ENCODE results near the gene KRT78.

KRT78 gene

GRCh38 chr12:52824741-52825410 is 23.9 kb downstream of the KRT78 start:
- DNase-seq (ENCODE audit: low spot score), result no peak

GRCh38 chr12:52823761-52824450 is 24.9 kb downstream of the KRT78 start:
- no peak for DNase-seq (ENCODE audit: low spot score)

DNA sequence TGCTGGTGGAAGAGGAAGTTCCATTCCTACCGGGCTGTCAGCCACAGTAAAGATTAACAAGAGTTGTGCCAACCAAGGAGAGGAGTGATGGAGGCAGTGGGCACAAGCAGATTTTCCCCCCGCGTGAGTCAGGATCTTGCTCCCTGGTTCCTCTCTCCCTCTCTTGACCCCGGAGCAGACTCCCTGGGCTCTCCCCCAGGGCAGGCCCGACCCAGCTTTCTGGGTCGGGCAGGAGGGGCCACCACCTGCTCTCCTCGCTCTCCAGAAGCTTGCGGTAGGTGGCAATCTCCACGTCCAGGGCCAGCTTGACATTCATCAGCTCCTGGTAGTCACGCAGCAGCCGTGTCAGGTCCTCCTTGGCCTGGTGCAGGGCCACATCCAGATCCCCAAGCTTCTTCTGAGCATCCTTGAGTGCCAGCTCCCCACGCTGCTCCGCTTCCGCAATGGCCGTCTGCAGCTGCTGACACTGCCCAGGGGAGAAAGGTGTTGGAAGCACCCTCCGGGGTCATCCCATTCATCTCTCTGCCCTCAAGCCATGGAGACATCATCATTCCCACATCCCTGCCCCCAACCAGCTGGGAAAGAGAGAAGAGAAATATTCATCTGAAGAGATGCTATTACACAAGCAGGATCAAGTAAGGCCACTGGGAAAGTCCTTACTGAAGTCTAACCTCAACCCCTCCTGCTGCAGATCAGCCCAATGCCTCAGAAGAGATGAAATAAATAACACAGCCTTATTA is 25.9 kb downstream of the KRT78 start:
- DNase-seq (ENCODE audit: low spot score), result no peak

- DNase-seq (ENCODE audit: low spot score), result no peak
These were observed 26.8 kb downstream of the KRT78 start for GRCh38 chr12:52821826-52822660.

DNA sequence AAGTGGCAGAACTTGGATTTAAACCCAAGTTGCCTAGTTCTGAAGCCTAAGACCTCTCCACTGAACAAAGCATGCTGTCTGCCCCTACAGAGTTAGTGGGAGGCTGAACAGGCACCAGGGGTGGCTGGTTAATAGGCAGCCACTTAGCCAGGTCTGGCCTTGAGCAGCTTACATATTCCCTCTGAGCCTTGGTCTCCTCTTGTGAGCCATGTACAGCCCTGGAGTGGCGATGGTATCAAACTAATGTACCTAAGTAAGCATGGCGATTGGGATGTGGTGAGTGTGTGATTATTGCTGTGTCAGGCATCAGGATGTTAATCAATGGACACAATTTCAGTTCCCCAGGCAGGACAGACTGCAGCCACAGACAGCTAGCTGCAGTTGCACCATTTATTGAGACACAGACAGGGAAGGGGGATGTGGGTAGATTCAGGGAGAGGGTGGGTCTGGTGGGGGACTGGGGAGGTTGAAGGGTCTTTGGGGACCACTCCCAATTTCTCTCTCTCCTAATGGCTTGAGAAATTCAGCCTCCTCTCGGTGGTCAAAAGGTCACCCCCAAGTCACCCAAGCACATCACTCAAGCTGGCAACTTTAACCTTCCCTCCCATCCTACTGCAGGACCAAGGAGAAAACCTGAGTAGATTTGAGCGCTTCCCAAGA is 27.6 kb downstream of the KRT78 start:
- DNase-seq (ENCODE audit: low spot score), result no peak

DNA sequence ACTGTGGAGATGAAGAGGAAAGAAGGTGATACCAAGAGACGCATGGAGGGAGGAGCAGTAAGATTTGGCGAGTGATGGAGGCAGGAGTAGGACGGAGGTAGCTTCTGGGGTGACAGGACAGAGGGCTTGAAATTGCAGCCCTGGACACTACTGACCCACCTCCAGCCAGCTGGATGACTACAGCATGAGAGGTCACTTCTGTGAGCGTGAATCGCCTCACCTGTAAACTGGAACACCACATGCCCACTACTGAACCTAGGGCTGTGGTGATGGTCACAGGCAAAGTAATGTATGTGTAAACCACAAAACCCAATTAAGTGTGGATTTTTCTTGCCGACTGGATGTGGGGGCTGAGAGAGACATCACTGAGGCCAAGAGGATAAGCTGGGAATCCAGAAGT is 28.3 kb downstream of the KRT78 start:
- DNase-seq (ENCODE audit: low spot score), result no peak

GRCh38 chr12:52819731-52820510 is 28.9 kb downstream of the KRT78 start:
- DNase-seq (ENCODE audit: low spot score), result no peak

GRCh38 chr12:52818887-52819420 is 29.8 kb downstream of the KRT78 start:
- no peak for DNase-seq (ENCODE audit: low spot score)

- DNase-seq (ENCODE audit: low spot score), result no peak
These were observed 30.4 kb downstream of the KRT78 start for GRCh38 chr12:52818388-52818787.

GRCh38 chr12:52817699-52818238 is 31.0 kb downstream of the KRT78 start:
- no peak for DNase-seq (ENCODE audit: low spot score)

DNA sequence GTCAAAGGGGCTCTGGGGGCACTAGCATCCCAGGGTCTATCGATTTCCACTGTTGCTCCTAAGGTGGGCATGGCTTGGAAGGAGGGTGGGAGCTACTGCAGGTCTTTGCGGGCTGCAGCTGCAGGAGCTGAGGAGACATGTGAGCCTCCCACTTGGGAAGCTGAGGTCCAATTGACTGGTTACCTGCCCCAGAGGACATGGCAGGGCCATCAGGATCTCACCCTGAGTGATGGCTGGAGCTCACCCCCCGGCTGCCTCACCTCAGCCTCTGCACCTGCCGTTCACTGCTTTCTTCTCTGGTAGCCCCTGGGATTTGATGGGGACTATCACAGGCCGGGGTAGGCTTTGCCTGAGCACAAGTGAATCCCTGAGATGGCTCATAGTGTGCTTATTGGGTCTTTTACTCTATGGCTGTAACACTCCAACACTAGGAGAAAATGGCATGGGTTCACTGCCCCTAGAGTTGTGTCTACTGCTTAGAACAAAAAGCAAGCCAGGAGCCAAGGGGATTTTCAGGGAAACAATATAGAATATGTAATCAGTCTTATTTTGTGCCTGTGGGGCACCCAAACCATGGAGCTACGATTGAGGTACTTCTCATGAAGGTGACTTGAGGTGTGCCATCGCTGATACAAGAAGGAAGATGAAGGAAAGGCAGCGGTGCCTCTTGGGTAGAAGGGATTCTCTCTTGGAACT is 31.6 kb downstream of the KRT78 start:
- no peak for DNase-seq (ENCODE audit: low spot score)

DNA sequence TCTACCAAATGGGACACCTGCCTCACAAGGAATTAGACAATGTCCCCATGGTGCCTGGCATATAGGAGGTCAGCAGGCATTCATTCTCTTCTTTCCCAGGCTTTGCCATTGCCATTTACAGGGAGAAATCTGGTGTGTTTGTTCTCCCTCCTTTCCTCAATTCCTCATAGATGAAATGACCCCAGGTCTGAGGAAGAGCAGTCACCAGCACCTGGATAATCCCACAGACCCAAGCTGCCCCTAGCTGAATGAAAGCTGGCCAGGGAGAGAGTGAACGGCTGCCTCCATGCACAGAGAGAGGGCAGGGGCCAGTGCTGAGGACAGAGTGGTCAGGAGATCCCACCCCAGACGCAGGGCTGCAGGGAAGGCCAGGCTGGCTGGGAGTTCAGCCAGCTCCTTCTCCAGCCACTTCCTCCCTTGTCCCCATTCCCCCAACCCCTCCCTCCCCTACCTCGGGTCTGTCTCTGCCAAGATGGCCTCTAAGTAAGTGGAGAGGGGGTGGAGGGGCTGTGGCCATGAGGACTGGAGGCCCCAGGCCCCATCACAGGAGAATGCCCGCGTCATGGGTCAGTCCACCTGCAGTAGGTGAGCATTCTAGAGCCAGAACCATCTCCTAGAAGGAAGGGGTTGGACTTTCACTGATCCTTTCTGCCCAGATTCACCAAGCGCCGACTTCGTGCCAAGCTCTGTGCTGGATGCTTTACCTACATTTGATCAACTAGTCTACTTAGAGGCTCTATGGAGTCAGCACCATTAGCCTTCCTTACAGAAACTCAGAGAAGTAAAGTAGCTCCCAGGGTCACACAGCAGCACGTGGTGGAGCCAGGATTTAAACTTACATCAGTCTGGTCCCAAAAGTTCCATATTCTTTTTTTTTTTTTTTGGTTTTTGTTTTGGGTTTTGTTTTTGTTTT is 32.9 kb downstream of the KRT78 start:
- DNase-seq (ENCODE audit: low spot score), result no peak

GRCh38 chr12:52815161-52815560 is 33.6 kb downstream of the KRT78 start:
- DNase-seq (ENCODE audit: low spot score), result no peak

- no peak for DNase-seq (ENCODE audit: low spot score)
These were observed 34.1 kb downstream of the KRT78 start for GRCh38 chr12:52814710-52815155.

DNA sequence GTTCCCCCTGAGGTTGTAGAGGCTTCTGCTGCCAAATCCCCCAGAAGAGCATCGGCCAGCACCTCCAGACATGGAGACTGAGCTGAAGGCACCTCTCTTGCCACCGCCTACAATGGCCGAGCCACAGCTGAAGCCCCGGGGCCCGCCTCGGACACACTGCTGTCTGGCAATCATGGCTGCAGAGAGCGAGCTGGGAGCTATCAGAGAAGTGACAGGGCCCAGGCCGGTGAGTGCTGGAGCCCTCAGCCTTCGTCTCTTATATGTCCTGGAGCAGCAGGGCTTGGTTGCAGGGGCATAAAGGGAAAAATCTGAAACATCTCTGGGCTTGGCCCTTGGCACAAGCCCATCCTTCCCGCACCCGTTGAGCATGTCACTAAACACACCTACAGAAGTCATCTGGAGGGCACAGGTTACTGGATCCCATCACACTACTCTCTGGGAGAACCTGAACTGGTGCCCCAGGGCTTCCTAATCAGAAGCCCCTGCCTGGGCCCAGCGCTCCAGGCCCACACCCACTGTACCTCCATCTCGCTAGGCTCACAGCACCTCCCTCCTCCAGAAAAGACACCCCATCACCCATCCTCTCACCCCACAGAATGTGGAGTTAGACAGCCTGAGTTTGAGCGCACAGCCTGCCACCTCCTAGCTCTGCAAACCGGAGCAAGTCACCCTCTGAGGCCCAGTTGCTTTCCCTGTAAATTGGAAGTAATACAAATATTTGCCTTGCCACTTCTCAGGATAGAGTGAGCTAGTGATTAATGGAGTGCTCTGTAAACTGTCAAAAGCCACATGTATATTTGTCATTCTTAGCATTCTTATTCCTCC is 34.7 kb downstream of the KRT78 start, which contains the start of gene KRT4:
Gene KRT4, minus strand, starts transcription at position 232 of the 825 bp plus-strand sequence. Its CDS starts 58 bp downstream, at position 174.
- DNase-seq (ENCODE audit: low spot score), result no peak

DNA sequence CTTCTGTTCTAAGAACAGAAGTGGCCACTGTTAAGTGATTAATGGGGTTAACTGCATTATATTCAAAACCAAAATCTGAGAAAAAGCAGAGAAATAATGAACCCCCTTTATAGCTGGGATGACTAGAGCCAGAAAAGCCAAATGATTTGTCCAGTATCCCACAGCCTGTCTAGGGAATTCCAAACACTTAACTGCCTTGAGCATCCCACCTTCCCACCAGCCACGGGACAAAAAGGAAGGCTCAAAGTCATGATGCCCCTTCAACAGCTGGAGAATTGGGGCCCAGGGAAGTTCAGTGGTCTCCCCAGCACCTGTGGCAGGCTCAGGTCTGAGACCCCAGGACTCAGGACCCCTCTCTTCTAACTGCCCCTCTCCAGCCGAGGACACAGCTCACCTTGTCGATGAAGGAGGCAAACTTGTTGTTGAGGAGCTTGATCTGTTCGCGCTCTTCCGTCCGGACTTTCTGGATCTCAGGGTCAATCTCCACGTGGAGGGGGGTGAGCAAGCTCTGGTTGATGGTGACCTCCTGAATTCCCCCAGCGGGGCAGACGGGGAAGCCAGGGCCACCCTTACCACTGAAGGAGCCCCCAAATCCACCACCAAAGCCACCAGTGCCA is 35.5 kb downstream of the KRT78 start:
- no peak for DNase-seq (ENCODE audit: low spot score)

DNA sequence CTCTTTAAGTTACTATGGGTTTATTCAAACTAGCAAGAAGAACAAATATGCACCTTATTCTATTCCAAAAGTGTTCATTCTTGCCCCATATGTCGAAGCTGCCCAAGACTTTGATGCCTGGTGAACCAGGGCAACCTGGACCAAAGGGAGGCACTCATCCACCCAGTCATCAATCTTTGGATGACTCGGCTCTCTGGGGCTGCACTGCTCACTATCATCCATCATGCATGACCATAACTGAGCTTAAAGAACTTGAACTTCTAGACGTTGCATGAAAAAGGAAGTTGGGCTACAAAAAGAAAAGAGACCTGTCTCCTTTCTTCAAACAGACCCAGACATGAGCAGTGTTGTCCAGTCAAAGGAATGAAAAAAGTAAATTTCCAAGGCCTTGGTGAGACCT is 36.0 kb downstream of the KRT78 start:
- DNase-seq (ENCODE audit: low spot score), result no peak
